ENCODE measurements around the gene MLPH. TPM values are rescaled to one million over a fixed set of nuclear protein-coding genes. Genes with fewer than 3 reads are reported as not detected.
A peak's percentile ranks its signal among the peaks of the same experiment; 100 is the strongest.

MLPH gene
- total and polyA plus RNA-seq, 4 donors = 1.6 to 25.9 (median 22.3) TPM

DNA sequence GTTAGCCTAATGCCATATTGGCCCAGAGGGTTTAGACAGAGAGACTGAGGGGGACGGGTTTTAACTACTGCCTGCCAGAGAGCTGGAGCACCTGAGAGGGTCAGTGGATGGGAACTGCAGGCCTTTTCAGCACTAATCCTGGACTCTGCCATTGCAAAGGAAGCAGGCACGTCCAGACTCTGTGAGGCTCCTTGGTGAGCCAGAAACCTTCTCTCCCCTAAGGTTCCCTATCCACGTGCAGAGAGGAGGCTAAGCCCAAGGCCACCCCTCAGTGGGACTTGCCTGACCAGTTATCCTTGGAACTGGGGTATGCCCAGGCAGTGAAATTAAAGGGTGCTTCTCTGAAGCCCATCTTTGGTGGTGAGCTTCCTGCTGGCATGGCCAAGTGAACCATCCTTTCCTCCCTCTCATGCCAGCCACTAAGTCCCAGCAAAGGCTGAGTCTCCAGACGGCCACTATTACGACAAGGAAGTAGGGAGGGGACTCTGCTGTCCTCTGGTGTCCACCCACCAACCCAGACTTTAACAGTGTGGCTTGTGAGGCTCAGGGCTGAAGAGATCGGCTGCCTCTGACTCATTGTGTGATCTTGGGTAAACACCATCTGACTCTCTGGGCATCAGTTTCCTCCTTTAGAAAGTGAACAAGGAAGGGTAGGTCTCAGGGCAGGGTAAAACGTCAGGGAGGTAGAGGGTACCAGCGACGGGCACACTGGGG is 3.9 kb upstream of the MLPH start:
- H3K36me3 ChIP-seq (ENCODE audit: control insufficient read depth in 4 of 4, insufficient read depth in 3 of 4, low read depth in 1 of 4, low read length in 3 of 4) = no peaks in the 10 kb centered on the region
- TF ChIP-seq, protein P1, sequence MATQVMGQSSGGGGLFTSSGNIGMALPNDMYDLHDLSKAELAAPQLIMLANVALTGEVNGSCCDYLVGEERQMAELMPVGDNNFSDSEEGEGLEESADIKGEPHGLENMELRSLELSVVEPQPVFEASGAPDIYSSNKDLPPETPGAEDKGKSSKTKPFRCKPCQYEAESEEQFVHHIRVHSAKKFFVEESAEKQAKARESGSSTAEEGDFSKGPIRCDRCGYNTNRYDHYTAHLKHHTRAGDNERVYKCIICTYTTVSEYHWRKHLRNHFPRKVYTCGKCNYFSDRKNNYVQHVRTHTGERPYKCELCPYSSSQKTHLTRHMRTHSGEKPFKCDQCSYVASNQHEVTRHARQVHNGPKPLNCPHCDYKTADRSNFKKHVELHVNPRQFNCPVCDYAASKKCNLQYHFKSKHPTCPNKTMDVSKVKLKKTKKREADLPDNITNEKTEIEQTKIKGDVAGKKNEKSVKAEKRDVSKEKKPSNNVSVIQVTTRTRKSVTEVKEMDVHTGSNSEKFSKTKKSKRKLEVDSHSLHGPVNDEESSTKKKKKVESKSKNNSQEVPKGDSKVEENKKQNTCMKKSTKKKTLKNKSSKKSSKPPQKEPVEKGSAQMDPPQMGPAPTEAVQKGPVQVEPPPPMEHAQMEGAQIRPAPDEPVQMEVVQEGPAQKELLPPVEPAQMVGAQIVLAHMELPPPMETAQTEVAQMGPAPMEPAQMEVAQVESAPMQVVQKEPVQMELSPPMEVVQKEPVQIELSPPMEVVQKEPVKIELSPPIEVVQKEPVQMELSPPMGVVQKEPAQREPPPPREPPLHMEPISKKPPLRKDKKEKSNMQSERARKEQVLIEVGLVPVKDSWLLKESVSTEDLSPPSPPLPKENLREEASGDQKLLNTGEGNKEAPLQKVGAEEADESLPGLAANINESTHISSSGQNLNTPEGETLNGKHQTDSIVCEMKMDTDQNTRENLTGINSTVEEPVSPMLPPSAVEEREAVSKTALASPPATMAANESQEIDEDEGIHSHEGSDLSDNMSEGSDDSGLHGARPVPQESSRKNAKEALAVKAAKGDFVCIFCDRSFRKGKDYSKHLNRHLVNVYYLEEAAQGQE (IDR thresholded peaks at IDR 0.05) = no peak
- TF ChIP-seq TAF1 (conservative IDR thresholded peaks at IDR 0.05) (no peak), HNF4A (conservative IDR thresholded peaks at IDR 0.05) (no peak), NR2F2 (IDR thresholded peaks at IDR 0.05) (no peak), FOXA2 (IDR thresholded peaks at IDR 0.05) (no peak), HNF4G (IDR thresholded peaks at IDR 0.05) (no peak), YY1 (IDR thresholded peaks at IDR 0.05) (no peak), SP1 (IDR thresholded peaks at IDR 0.05) (no peak), FOXA1 (IDR thresholded peaks at IDR 0.05) (no peak), GABPA (IDR thresholded peaks at IDR 0.05 in 1 of 2, conservative IDR thresholded peaks at IDR 0.05 in 1 of 2) (no peak), JUND (IDR thresholded peaks at IDR 0.05) (no peak), RAD21 (IDR thresholded peaks at IDR 0.05) (no peak)
- TF ChIP-seq, protein P2, sequence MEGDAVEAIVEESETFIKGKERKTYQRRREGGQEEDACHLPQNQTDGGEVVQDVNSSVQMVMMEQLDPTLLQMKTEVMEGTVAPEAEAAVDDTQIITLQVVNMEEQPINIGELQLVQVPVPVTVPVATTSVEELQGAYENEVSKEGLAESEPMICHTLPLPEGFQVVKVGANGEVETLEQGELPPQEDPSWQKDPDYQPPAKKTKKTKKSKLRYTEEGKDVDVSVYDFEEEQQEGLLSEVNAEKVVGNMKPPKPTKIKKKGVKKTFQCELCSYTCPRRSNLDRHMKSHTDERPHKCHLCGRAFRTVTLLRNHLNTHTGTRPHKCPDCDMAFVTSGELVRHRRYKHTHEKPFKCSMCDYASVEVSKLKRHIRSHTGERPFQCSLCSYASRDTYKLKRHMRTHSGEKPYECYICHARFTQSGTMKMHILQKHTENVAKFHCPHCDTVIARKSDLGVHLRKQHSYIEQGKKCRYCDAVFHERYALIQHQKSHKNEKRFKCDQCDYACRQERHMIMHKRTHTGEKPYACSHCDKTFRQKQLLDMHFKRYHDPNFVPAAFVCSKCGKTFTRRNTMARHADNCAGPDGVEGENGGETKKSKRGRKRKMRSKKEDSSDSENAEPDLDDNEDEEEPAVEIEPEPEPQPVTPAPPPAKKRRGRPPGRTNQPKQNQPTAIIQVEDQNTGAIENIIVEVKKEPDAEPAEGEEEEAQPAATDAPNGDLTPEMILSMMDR (IDR thresholded peaks at IDR 0.05; ENCODE audit: low read depth, low read length, missing input control) = no peak
- TF ChIP-seq, protein P3, sequence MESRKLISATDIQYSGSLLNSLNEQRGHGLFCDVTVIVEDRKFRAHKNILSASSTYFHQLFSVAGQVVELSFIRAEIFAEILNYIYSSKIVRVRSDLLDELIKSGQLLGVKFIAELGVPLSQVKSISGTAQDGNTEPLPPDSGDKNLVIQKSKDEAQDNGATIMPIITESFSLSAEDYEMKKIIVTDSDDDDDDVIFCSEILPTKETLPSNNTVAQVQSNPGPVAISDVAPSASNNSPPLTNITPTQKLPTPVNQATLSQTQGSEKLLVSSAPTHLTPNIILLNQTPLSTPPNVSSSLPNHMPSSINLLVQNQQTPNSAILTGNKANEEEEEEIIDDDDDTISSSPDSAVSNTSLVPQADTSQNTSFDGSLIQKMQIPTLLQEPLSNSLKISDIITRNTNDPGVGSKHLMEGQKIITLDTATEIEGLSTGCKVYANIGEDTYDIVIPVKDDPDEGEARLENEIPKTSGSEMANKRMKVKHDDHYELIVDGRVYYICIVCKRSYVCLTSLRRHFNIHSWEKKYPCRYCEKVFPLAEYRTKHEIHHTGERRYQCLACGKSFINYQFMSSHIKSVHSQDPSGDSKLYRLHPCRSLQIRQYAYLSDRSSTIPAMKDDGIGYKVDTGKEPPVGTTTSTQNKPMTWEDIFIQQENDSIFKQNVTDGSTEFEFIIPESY (IDR thresholded peaks at IDR 0.05) = no peak
- TF ChIP-seq, protein P4, sequence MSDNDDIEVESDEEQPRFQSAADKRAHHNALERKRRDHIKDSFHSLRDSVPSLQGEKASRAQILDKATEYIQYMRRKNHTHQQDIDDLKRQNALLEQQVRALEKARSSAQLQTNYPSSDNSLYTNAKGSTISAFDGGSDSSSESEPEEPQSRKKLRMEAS (IDR thresholded peaks at IDR 0.05) = no peak
- peak overlapping the region in 1 of 2 donors; percentile 22 for H3K27ac ChIP-seq (ENCODE audit: low read depth in 1 of 2, low read length in 2 of 2)
- H3K9me3 ChIP-seq (ENCODE audit: control insufficient read depth in 4 of 4, low read length in 3 of 4) = no peaks in the 10 kb centered on the region
- no peak for DNase-seq (ENCODE audit: low spot score)
- WGBS = 77% methylated on average over 9 of the region's 9 CpGs
- no peak overlapping the region for H3K4me3 ChIP-seq (ENCODE audit: low read depth in 1 of 3, low read length in 3 of 3)
- no peaks in the 10 kb centered on the region for H3K27me3 ChIP-seq (ENCODE audit: control insufficient read depth in 4 of 4, insufficient read depth in 4 of 4, low read length in 3 of 4)
- peaks cover 0 to 35% (median 20%) of the 10 kb centered on the region in 4 donors for H3K4me1 ChIP-seq (ENCODE audit: control insufficient read depth in 4 of 4, insufficient read depth in 4 of 4, low read length in 3 of 4)
- H3K9ac ChIP-seq (ENCODE audit: low read depth in 1 of 2, low read length in 2 of 2) = no peak overlapping the region

DNA sequence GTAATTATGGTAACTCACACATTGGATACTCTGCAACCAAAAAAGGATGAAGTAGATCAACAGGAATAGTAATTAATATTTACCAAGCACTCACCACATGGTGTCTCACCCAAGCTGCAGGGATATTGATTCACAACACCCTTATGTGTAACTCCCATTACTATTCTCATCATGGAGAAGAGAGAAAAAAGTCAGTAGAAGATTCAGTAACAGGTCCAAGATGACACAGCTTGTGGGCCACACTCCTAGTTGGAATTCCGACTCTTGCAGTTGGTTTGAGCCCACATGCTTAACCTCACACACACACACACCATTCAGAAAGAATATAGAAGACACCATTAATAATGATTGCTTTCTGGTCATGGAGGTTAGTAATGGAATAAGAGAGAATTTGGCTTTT is 1.7 kb upstream of the MLPH start:
- H3K4me1 ChIP-seq (ENCODE audit: control insufficient read depth in 4 of 4, insufficient read depth in 4 of 4, low read length in 3 of 4) = peaks cover 8 to 38% (median 25%) of the 10 kb centered on the region in 4 donors
- H3K4me3 ChIP-seq (ENCODE audit: low read depth in 1 of 3, low read length in 3 of 3) = no peak overlapping the region
- no peaks in the 10 kb centered on the region for H3K27me3 ChIP-seq (ENCODE audit: control insufficient read depth in 4 of 4, insufficient read depth in 4 of 4, low read length in 3 of 4)
- no peaks in the 10 kb centered on the region for H3K9me3 ChIP-seq (ENCODE audit: control insufficient read depth in 4 of 4, low read length in 3 of 4)
- H3K9ac ChIP-seq (ENCODE audit: low read depth in 1 of 2, low read length in 2 of 2) = no peak overlapping the region
- no peak for DNase-seq (ENCODE audit: low spot score)
- H3K36me3 ChIP-seq (ENCODE audit: control insufficient read depth in 4 of 4, insufficient read depth in 3 of 4, low read depth in 1 of 4, low read length in 3 of 4) = no peaks in the 10 kb centered on the region
- no peak overlapping the region for H3K27ac ChIP-seq (ENCODE audit: low read depth in 1 of 2, low read length in 2 of 2)
- 96% methylated on average over 1 of the region's 1 CpG for WGBS
- no peak for TF ChIP-seq HNF4A (conservative IDR thresholded peaks at IDR 0.05)
- no peak for TF ChIP-seq EGR1 (IDR thresholded peaks at IDR 0.05; ENCODE audit: low read depth in 2 of 2)
- TF ChIP-seq, protein P3 (IDR thresholded peaks at IDR 0.05) = no peak
- TF ChIP-seq YY1 (IDR thresholded peaks at IDR 0.05) = no peak
- no peak for TF ChIP-seq FOXA2 (IDR thresholded peaks at IDR 0.05)
- TF ChIP-seq NR2F2 (IDR thresholded peaks at IDR 0.05) = no peak
- no peak for TF ChIP-seq TAF1 (conservative IDR thresholded peaks at IDR 0.05)
- TF ChIP-seq SP1 (IDR thresholded peaks at IDR 0.05) = no peak
- TF ChIP-seq, protein P5, sequence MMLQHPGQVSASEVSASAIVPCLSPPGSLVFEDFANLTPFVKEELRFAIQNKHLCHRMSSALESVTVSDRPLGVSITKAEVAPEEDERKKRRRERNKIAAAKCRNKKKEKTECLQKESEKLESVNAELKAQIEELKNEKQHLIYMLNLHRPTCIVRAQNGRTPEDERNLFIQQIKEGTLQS (IDR thresholded peaks at IDR 0.05) = no peak
- TF ChIP-seq, protein P4 (IDR thresholded peaks at IDR 0.05) = no peak
- no peak for TF ChIP-seq RAD21 (IDR thresholded peaks at IDR 0.05)
- TF ChIP-seq, protein P2 (IDR thresholded peaks at IDR 0.05; ENCODE audit: low read depth, low read length, missing input control) = no peak
- no peak for TF ChIP-seq GABPA (IDR thresholded peaks at IDR 0.05 in 1 of 2, conservative IDR thresholded peaks at IDR 0.05 in 1 of 2)
